Measurements from ENCODE around the gene FNBP1L.
"Not testable (repeated sequence)": the region's sequence is repeated elsewhere in the genome, so short reads cannot be mapped to it uniquely, and the experiment has no call there.

Gene FNBP1L

GRCh38 chr1:93584261-93585003 is 136.5 kb downstream of the FNBP1L start:
- no peak for TF ChIP-seq CTCF (IDR thresholded peaks at IDR 0.05; ENCODE audit: low read depth, low read length, missing control alignments)
- in situ Hi-C loops (cut with HindIII; ENCODE audit: low sequenced_read_pairs) = loop anchor here (5.0 kb wide), 1 partner anchor 33 kb away; no protein-coding TSS in a partner anchor
- H3K4me3 ChIP-seq (ENCODE audit: low read depth, low read length) = no peak overlapping the region
- no peak for DNase-seq (ENCODE audit: low read depth)

GRCh38 chr1:93585059-93585966 is 137.4 kb downstream of the FNBP1L start:
- H3K4me3 ChIP-seq (ENCODE audit: low read depth, low read length) = no peak overlapping the region
- no peak for TF ChIP-seq CTCF (IDR thresholded peaks at IDR 0.05; ENCODE audit: low read depth, low read length, missing control alignments)
- in situ Hi-C loops (cut with HindIII; ENCODE audit: low sequenced_read_pairs) = no loop called here
- DNase-seq (ENCODE audit: low read depth) = no peak

- in situ Hi-C loops (cut with HindIII; ENCODE audit: low sequenced_read_pairs) = no loop called here
- no peak for DNase-seq (ENCODE audit: low read depth)
- TF ChIP-seq CTCF (IDR thresholded peaks at IDR 0.05; ENCODE audit: low read depth, low read length, missing control alignments) = no peak
- no peak overlapping the region for H3K4me3 ChIP-seq (ENCODE audit: low read depth, low read length)
Measured at GRCh38 chr1:93587354-93587753, 139.4 kb downstream of the FNBP1L start.

GRCh38 chr1:93588206-93588605 is 140.3 kb downstream of the FNBP1L start:
- in situ Hi-C loops (cut with HindIII; ENCODE audit: low sequenced_read_pairs) = no loop called here
- no peak for DNase-seq (ENCODE audit: low read depth)
- no peak for TF ChIP-seq CTCF (IDR thresholded peaks at IDR 0.05; ENCODE audit: low read depth, low read length, missing control alignments)
- H3K4me3 ChIP-seq (ENCODE audit: low read depth, low read length) = no peak overlapping the region

GRCh38 chr1:93588955-93589354 is 141.0 kb downstream of the FNBP1L start:
- TF ChIP-seq CTCF (IDR thresholded peaks at IDR 0.05; ENCODE audit: low read depth, low read length, missing control alignments) = no peak
- no peak for DNase-seq (ENCODE audit: low read depth)
- in situ Hi-C loops (cut with HindIII; ENCODE audit: low sequenced_read_pairs) = no loop called here
- H3K4me3 ChIP-seq (ENCODE audit: low read depth, low read length) = no peak overlapping the region

GRCh38 chr1:93591291-93591675 is 143.4 kb downstream of the FNBP1L start:
- H3K4me3 ChIP-seq (ENCODE audit: low read depth, low read length); DNase-seq (ENCODE audit: low read depth); in situ Hi-C loops (cut with HindIII; ENCODE audit: low sequenced_read_pairs): not testable (repeated sequence)
